Nephron (organoid): ENCODE measurements around the gene RNU5B-1.

Experiments used
- H3K27ac Mint-ChIP-seq, 3 experiments: 2 replicates each; pipeline ENCODE4 v1.8.0; 2020; ENCODE audit warnings: mixed read lengths in 3 of 3, mild to moderate bottlenecking in 2 of 3, moderate library complexity in 1 of 3
- H3K27me3 Mint-ChIP-seq: 2 replicates; pipeline ENCODE4 v1.8.0; 2021; ENCODE audit warnings: low read depth, mild to moderate bottlenecking, moderate library complexity, mixed read lengths
- H3K36me3 Mint-ChIP-seq: 2 replicates; pipeline ENCODE4 v1.8.0; 2020; ENCODE audit warnings: low read depth, mixed read lengths
- H3K4me1 Mint-ChIP-seq: 2 replicates; pipeline ENCODE4 v1.8.0; 2020; ENCODE audit warnings: mixed read lengths
- H3K4me3 Mint-ChIP-seq, 3 experiments: 2 replicates each; pipeline ENCODE4 v1.8.0; 2020; ENCODE audit warnings: mild to moderate bottlenecking in 3 of 3, mixed read lengths in 3 of 3, moderate library complexity in 2 of 3
- H3K9me3 Mint-ChIP-seq: 2 replicates; pipeline ENCODE4 v1.8.0; 2020; ENCODE audit warnings: mixed read lengths
- CTCF ChIP-seq, 3 experiments: fragments of 200-600 bp; sonication (generic); IDR thresholded peaks; one replicate each; pipeline ENCODE4 v1.5.0; 2021; ENCODE audit warnings: antibody characterized with exemption in 3 of 3; ENCODE audit not compliant: unreplicated experiment in 3 of 3

The RNU5B-1 gene

GRCh38 chr15:65304381-65305149, at the start of gene RNU5B-1:
TSS of gene RNU5B-1 (plus strand) at chr15:65304677.
- peak in 2 of 3 experiments; percentile 91 to 94 for TF ChIP-seq CTCF (IDR thresholded peaks at IDR 0.05; ENCODE audit: unreplicated experiment in 3 of 3)

GRCh38 chr15:65254758-65255157, 49.7 kb upstream of the RNU5B-1 start:
- peak overlapping the region; percentile 36 to 58 (median 39) for H3K27ac Mint-ChIP-seq
- H3K27me3 Mint-ChIP-seq = no peaks in the 10 kb centered on the region
- TF ChIP-seq CTCF (IDR thresholded peaks at IDR 0.05; ENCODE audit: unreplicated experiment in 3 of 3) = no peak
- H3K9me3 Mint-ChIP-seq = no peaks in the 10 kb centered on the region
- peaks cover 47% of the 10 kb centered on the region for H3K36me3 Mint-ChIP-seq
- peaks cover 50% of the 10 kb centered on the region for H3K4me1 Mint-ChIP-seq
- H3K4me3 Mint-ChIP-seq = no peak overlapping the region

More at GRCh38 chr15:65304381-65305149, at the start of gene RNU5B-1:
- no peaks in the 10 kb centered on the region for H3K27me3 Mint-ChIP-seq
- H3K36me3 Mint-ChIP-seq = no peaks in the 10 kb centered on the region
- peaks cover 42% of the 10 kb centered on the region for H3K4me1 Mint-ChIP-seq
- H3K9me3 Mint-ChIP-seq = no peaks in the 10 kb centered on the region
- H3K4me3 Mint-ChIP-seq = peak within 1 kb of the TSS; percentile 87 to 94 (median 90)
- H3K27ac Mint-ChIP-seq = peak within 1 kb of the TSS; percentile 100

GRCh38 chr15:65255486-65256140, 48.9 kb upstream of the RNU5B-1 start:
- H3K27ac Mint-ChIP-seq = peak overlapping the region in 2 of 3 experiments; percentile 39 to 53
- H3K4me3 Mint-ChIP-seq = no peak overlapping the region
- no peaks in the 10 kb centered on the region for H3K27me3 Mint-ChIP-seq
- H3K36me3 Mint-ChIP-seq = peaks cover 56% of the 10 kb centered on the region
- no peaks in the 10 kb centered on the region for H3K9me3 Mint-ChIP-seq
- no peak for TF ChIP-seq CTCF (IDR thresholded peaks at IDR 0.05; ENCODE audit: unreplicated experiment in 3 of 3)
- peaks cover 54% of the 10 kb centered on the region for H3K4me1 Mint-ChIP-seq

GRCh38 chr15:65258375-65259262, 45.9 kb upstream of the RNU5B-1 start:
- no peaks in the 10 kb centered on the region for H3K27me3 Mint-ChIP-seq
- peak overlapping the region; percentile 72 to 98 (median 91) for H3K27ac Mint-ChIP-seq
- H3K4me3 Mint-ChIP-seq = peak overlapping the region in 1 of 3 experiments; percentile 7
- H3K9me3 Mint-ChIP-seq = no peaks in the 10 kb centered on the region
- TF ChIP-seq CTCF (IDR thresholded peaks at IDR 0.05; ENCODE audit: unreplicated experiment in 3 of 3) = no peak
- peaks cover 68% of the 10 kb centered on the region for H3K36me3 Mint-ChIP-seq
- peaks cover 60% of the 10 kb centered on the region for H3K4me1 Mint-ChIP-seq

GRCh38 chr15:65259367-65259797, 45.1 kb upstream of the RNU5B-1 start:
- H3K27ac Mint-ChIP-seq = peak overlapping the region; percentile 72 to 98 (median 91)
- no peak for TF ChIP-seq CTCF (IDR thresholded peaks at IDR 0.05; ENCODE audit: unreplicated experiment in 3 of 3)
- peak overlapping the region in 1 of 3 experiments; percentile 2 for H3K4me3 Mint-ChIP-seq
- no peaks in the 10 kb centered on the region for H3K9me3 Mint-ChIP-seq
- no peaks in the 10 kb centered on the region for H3K27me3 Mint-ChIP-seq
- H3K4me1 Mint-ChIP-seq = peaks cover 55% of the 10 kb centered on the region
- H3K36me3 Mint-ChIP-seq = peaks cover 64% of the 10 kb centered on the region
